ENCODE measurements around the gene CASZ1.

The CASZ1 gene

GRCh38 chr1:10635085-10635896 is 161.2 kb downstream of the CASZ1 start:
- no peak for DNase-seq (ENCODE audit: low read depth)

- DNase-seq (ENCODE audit: low read depth): no peak
Observed at GRCh38 chr1:10634428-10635084, 161.9 kb downstream of the CASZ1 start.

DNA sequence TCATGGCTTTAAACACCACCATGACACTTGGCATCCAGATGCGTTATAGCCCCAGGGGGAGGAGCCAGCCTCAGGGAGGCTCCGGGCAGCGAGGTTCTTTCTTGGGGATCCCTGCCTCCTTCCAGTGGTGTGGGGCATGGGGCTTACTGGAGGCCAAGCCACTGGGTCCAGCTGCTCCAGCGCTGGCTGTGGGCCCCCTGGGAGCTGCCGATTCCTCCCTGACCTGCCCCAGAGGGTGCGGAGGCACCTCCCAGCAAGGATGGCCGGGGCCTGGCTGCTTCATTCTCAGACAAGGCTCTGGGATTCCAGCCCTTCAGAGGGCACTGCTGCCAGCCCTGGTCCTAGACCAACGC is 162.4 kb downstream of the CASZ1 start:
- DNase-seq (ENCODE audit: low read depth): no peak

GRCh38 chr1:10633416-10633815 is 163.0 kb downstream of the CASZ1 start:
- no peak for DNase-seq (ENCODE audit: low read depth)

DNA sequence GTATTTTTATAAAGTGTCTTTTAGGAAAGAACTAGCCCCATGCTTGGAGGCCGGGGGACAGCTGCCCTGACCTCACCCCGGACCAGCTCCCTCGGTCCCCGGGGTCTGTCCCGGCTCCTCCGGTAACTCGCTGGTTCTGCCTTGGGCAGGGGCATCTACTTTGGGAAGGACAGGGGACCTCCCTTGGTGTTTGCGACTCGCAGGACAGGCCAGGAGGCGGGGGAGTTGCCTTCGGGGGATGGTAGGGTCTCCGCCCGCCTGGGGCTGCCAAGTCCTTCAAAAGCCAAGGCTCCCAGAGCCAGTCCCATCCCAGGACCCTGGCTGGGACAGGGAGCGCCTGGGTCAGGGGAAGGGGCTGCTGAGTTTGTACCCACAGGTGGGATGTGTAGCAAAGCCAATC is 163.8 kb downstream of the CASZ1 start:
- DNase-seq (ENCODE audit: low read depth): no peak

DNA sequence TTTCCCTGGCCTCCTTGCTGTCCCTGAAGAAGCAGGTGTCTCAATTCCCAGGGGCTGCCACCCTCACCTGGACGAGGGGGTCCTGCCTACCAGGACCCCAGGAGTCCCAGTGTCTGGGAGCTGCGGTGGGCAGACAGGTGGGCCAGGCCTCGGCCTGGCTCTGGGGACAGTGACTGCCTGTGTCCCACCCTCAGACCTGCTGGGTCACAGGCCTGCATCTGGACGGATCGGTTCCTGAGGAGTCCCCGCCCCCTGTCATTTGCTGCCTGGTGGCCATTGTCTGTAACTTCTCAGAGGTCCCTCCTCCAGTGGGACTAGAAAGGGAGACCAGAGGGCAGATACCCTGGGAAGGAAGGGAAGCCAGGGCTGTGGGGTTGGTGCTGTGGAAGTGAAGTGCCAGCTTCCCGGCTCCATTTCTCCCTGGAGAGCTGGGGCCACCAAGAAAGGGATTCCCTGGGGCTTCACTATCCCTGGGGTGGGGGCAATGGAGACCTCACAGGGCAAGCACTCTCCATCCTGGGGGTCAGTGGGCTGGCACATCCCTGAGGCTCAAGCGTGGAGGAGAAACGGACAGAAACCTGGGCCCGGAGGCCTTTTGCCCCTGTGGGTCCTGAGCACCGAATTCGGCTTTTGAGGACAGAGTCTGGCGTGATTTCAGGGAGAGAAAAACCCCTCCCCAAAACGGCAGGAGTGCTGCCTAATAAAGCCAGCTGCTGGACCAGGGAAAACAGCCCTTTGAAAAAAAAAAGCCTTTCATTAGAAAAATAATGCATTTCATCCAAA is 164.4 kb downstream of the CASZ1 start:
- no peak for DNase-seq (ENCODE audit: low read depth)

- DNase-seq (ENCODE audit: low read depth): no peak
Observed at GRCh38 chr1:10631121-10631810, 165.2 kb downstream of the CASZ1 start.

- no peak for DNase-seq (ENCODE audit: low read depth)
Observed at GRCh38 chr1:10630661-10631120, 165.8 kb downstream of the CASZ1 start.

GRCh38 chr1:10629816-10630571 is 166.5 kb downstream of the CASZ1 start:
- DNase-seq (ENCODE audit: low read depth): no peak

DNA sequence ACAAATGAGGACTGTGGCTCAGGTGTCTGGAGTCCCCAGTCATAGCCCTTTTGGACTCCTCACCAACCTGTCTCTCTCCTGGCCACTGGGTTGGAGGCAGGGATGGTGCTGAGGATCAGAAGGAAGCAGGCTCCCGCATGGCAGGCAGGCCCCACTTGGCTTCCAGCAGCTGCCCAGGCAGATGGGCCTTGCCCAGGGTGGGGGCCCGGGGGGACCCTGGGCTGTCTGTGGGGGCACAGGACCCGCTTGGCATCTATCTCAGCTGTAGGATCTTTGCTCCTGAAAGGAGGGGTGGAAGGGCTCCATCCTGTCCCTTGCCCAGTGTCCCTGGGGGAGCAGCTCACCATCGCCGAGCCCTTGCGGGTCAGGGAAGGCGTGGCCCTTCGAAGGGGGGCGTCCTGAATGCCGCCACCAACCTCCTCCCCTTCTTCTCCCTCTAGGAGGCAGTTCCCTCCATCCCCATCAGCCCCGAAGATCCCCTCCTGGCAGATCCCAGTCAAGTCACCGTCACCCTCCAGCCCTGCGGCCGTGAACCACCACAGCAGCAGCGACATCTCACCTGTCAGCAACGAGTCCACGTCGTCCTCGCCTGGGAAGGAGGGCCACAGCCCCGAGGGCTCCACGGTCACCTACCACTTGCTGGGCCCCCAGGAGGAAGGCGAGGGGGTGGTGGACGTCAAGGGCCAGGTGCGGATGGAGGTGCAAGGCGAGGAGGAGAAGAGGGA is 167.2 kb downstream of the CASZ1 start:
- no peak for DNase-seq (ENCODE audit: low read depth)

DNA sequence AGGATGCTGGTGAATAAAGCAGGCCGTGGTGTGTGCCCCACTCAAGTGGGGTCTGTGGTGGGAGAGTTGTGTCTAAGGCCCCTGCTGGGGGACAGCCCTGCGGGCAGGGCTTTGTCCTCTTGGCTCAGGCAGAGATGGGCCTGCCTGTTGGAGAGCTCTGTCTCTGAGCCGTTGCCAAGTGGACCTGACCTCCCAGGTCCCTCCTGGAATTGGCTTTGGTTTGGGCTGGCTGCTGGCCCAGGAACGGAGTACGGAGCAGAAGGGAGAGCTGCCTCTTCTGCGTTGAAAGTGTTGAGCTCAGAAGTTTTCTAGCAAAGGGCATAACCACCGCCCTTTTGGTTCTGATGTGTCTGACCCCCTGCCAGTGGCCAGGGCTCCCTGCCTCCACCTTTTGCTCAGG is 167.8 kb downstream of the CASZ1 start:
- DNase-seq (ENCODE audit: low read depth): no peak

DNA sequence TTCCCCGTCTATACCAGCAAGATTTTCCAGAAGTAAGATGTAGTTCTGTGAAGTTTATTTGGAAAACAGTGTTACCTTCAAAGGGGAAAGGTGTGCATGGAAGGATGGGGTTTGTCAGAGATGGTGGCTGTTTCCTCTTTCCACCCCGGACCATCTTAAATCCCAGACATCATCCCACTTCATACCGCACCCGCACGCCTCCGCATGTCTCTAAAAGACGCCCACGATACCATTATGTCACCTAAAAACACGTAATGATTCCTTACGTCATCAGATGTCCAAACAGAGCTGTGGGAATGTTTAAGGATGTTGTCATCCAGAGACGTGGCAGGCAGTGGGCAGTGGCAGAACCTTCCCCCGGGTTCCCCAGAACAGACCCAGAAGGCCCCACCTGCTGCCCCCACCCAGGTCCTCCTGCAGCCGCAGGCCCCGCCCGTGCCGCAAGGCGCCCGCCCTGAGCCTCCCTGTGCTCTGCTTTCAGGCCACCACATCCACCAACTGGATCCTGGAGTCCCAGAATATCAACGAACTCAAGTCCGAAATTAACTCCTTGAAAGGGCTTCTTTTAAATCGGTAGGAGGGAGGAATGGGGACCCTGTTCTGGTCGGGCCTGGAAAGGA is 169.5 kb downstream of the CASZ1 start:
- DNase-seq (ENCODE audit: low read depth): no peak

GRCh38 chr1:10626131-10626731 is 170.2 kb downstream of the CASZ1 start:
- DNase-seq (ENCODE audit: low read depth): no peak

- no peak for DNase-seq (ENCODE audit: low read depth)
Observed at GRCh38 chr1:10625554-10625953, 170.9 kb downstream of the CASZ1 start.

GRCh38 chr1:10625076-10625475 is 171.4 kb downstream of the CASZ1 start:
- DNase-seq (ENCODE audit: low read depth): no peak

DNA sequence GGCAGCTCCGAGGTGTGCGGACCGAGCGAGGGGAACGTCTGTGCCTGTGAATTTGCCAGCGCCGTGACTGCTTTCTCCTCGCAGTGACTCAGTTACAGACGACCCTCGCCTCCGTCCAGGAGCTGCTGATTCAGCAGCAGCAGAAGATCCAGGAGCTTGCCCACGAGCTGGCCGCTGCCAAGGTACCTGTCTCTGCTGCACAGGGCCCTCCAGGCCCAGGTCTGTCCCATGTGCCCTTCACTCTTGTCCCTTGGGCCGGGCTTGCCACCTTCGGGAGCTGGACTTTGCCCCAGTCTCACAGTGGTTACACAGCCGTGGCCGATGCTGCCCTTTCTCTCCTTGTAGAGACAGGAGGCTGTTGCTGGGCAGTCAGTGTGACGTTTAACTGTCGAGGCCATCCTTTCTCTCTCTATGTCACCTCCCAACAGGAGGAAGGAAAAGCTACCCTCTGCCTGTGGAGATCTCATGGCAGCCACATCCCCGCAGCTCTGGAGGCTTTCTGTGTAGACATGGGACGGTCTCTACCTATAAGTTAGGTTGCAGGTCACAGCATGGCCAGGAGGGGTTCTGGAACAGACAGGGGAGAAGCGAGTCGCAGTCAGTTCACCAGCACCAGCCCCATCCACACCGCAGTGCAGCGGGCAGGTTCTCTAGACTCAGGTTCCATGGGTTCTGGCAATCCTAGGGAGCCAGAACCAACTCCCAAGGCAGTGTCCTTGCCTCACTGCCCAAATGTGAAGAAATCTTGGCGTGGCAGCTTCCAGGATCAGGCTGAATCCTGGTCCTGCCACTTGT is 172.0 kb downstream of the CASZ1 start:
- no peak for DNase-seq (ENCODE audit: low read depth)

DNA sequence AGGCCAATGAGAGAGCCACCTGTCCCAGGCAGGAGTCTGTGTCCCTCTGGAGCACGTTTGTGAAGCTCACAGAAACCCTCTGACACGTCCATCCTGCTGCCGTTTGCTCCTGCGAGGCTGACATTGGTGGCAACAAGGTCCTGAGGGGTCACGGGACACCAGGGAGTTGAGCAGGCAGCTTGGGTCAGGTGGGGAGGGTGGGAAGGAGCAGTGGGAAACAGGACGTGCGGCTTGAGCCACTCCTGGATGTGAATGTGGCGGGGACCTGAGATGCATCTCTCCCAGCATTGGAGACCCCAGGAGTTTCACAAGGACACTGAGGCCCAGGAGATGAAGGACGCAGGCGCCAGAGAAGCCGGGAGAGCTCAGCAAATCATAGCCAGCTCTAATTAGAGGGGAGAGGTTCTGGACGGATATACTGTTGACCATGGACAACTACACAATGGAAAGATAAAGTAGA is 172.7 kb downstream of the CASZ1 start:
- DNase-seq (ENCODE audit: low read depth): no peak

DNA sequence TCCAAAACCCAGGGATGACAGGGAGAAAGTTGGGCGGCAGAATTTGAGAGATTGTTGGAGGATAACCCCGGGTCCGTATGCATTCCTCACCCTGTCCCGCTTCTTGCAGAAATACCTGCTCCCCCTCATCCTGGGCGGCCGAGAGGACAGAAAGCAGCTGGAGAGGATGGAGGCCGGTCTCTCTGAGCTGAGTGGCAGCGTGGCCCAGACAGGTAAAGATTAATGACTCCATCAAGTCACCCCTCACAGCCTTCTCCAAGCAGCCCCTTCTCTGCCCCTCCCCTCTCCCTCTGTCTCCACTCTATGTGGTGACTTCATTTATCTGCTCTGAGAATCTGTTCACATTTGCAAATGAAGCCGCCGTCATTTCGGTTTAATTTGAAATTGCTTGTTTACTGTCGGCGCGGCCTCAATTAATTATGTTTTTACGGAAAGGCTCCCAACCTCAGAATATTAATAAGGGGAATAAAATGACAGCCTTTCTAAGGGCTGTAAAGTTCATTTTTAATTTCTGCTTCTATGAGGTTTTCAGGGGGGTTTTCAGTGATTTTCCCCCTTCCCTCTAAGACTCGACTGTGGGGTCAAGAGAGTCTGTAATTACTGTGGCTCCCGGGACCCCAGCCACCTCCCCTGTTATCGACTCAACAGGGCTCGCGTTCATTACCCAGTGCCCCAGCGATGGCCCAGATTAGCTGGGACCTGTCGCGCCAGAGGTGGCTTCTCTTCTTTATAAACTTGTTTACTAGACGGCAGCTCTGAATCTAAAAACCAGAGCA is 173.3 kb downstream of the CASZ1 start:
- DNase-seq (ENCODE audit: low read depth): no peak

All from stimulated activated CD8-positive, alpha-beta memory T cell treated with anti-CD3 and anti-CD28 coated beads, Interleukin-12 subunit alpha, Interleukin-12 subunit beta, amount 100 ng/mL, for 4 hours (primary cell).